ENCODE results near the gene GDE1. TPM values are rescaled to one million over a fixed set of nuclear protein-coding genes. Genes with fewer than 3 reads are reported as not detected.

GDE1 gene
- total and polyA plus RNA-seq, 8 donors = 63.9 to 111 (median 82.4) TPM

- no peak for ATAC-seq
- Histone ChIP-seq H3K9me3 (no peaks in the 10 kb centered on the region), H3K4me1 (no peaks in the 10 kb centered on the region), H3K27ac (no peak overlapping the region), H3K4me3 (no peak overlapping the region), H3K36me3 (peaks cover 0 to 42% of the 10 kb centered on the region in 2 donors), H3K27me3 (no peaks in the 10 kb centered on the region)
- TF ChIP-seq, protein P1, sequence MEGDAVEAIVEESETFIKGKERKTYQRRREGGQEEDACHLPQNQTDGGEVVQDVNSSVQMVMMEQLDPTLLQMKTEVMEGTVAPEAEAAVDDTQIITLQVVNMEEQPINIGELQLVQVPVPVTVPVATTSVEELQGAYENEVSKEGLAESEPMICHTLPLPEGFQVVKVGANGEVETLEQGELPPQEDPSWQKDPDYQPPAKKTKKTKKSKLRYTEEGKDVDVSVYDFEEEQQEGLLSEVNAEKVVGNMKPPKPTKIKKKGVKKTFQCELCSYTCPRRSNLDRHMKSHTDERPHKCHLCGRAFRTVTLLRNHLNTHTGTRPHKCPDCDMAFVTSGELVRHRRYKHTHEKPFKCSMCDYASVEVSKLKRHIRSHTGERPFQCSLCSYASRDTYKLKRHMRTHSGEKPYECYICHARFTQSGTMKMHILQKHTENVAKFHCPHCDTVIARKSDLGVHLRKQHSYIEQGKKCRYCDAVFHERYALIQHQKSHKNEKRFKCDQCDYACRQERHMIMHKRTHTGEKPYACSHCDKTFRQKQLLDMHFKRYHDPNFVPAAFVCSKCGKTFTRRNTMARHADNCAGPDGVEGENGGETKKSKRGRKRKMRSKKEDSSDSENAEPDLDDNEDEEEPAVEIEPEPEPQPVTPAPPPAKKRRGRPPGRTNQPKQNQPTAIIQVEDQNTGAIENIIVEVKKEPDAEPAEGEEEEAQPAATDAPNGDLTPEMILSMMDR (IDR thresholded peaks at IDR 0.05) = no peak
- intact Hi-C loops (cut with DNase I) = no loop called here
- DNase-seq = no peak
Measured at GRCh38 chr16:19478505-19478904, 43.4 kb downstream of the GDE1 start.

GRCh38 chr16:19474617-19475016 is 47.3 kb downstream of the GDE1 start:
- ATAC-seq (no peak), DNase-seq (no peak)
- no peak overlapping the region for H3K4me3 ChIP-seq
- TF ChIP-seq, protein P1 (IDR thresholded peaks at IDR 0.05) = no peak
- peaks cover 0 to 43% of the 10 kb centered on the region in 2 donors for H3K36me3 ChIP-seq
- H3K9me3 ChIP-seq = no peaks in the 10 kb centered on the region
- no peak overlapping the region for H3K27ac ChIP-seq
- H3K27me3 ChIP-seq = no peaks in the 10 kb centered on the region
- intact Hi-C loops (cut with DNase I) = no loop called here
- no peaks in the 10 kb centered on the region for H3K4me1 ChIP-seq

DNA sequence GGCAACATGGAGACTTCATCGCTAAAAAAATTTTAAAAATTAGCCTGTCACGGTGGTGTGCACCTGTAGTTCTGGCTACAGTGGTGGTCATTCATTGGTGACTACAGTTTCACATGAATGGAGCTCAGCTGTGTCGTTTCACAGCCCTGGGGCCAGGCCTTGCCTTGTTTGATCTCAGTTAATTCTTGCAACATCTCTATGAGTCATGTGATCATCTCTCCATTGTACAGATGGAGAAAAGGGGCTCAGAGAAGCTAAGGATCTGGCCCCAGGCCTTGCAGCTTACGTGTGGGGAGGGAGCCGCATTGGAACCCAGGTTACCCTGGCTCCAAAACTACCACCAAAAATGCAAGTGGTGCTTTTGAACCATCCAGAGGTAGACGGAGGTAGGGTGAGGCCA is 49.4 kb downstream of the GDE1 start:
- no peaks in the 10 kb centered on the region for H3K4me1 ChIP-seq
- peaks cover 0 to 43% of the 10 kb centered on the region in 2 donors for H3K36me3 ChIP-seq
- no peak overlapping the region for H3K27ac ChIP-seq
- ATAC-seq (no peak), DNase-seq (no peak)
- TF ChIP-seq, protein P1 (IDR thresholded peaks at IDR 0.05) = no peak
- no peak overlapping the region for H3K4me3 ChIP-seq
- H3K27me3 ChIP-seq = no peaks in the 10 kb centered on the region
- H3K9me3 ChIP-seq = no peaks in the 10 kb centered on the region
- intact Hi-C loops (cut with DNase I) = no loop called here

- H3K27me3 ChIP-seq = no peaks in the 10 kb centered on the region
- H3K9me3 ChIP-seq = no peaks in the 10 kb centered on the region
- intact Hi-C loops (cut with DNase I) = no loop called here
- DNase-seq = no peak
- no peaks in the 10 kb centered on the region for H3K4me1 ChIP-seq
- H3K27ac ChIP-seq = no peak overlapping the region
- H3K36me3 ChIP-seq = peaks cover 0 to 48% of the 10 kb centered on the region in 2 donors
- H3K4me3 ChIP-seq = no peak overlapping the region
- TF ChIP-seq, protein P1 (IDR thresholded peaks at IDR 0.05) = no peak
- ATAC-seq = no peak
Measured at GRCh38 chr16:19468300-19468699, 53.6 kb downstream of the GDE1 start.

- Histone ChIP-seq H3K27me3 (no peaks in the 10 kb centered on the region), H3K27ac (no peak overlapping the region), H3K4me1 (no peaks in the 10 kb centered on the region), H3K36me3 (peaks cover 0 to 43% of the 10 kb centered on the region in 2 donors), H3K4me3 (no peak overlapping the region), H3K9me3 (no peaks in the 10 kb centered on the region)
- DNase-seq (no peak), ATAC-seq (peak; percentile 70)
- intact Hi-C loops (cut with DNase I) = no loop called here
- TF ChIP-seq, protein P1 (IDR thresholded peaks at IDR 0.05) = no peak
Measured at GRCh38 chr16:19463468-19464315, 58.2 kb downstream of the GDE1 start.

Data from left lung (tissue), 10 donors.